NCI-H1930 (cell line): ENCODE results near the gene MPG.

Source experiments
- DNase-seq, 2 experiments: peaks; one replicate each; lab custom pipeline; 2025; lab: John Stamatoyannopoulos, UW

Gene MPG

DNA sequence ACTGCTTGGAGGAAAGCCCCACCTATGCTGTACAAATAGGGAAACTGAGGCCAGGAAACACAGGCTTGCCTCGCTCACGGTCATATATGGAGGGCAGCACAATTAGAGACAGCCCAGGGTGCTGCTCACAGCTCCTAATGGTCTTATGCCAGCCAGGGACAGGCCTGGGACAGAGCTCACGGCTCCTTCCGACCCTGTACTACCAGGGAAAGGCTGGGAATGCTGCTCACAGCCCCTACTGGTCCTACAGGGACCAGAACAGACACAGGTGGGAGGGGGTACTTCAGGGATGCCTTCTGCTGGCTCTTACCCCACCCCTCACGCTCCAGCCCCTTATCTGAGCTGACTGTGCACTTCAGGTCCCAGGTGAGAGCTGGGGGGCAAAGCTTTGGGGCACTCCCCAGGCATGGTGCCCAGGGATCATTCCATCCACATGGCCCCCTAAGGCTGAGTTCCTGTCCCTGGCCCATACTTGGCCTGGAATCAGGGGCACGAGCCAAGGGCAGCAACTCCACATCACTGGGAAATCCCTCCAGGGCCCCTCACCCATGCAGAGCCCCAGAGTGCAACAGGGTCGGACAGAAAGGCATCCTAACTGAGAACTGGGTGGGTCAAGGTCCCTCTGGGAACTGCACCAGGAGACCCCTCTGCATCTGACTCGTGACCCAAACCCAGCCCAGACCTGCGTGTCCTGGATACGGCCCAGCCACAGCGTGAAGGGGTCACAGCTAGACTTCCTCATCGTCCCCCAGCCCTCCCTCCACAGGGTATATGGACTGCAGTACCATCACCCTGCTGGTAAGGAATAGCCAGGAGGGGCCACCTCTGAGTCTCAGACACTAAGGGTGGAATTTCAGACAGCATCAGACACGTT, 11.5 kb upstream of the MPG start:
- DNase-seq = no peak

DNA sequence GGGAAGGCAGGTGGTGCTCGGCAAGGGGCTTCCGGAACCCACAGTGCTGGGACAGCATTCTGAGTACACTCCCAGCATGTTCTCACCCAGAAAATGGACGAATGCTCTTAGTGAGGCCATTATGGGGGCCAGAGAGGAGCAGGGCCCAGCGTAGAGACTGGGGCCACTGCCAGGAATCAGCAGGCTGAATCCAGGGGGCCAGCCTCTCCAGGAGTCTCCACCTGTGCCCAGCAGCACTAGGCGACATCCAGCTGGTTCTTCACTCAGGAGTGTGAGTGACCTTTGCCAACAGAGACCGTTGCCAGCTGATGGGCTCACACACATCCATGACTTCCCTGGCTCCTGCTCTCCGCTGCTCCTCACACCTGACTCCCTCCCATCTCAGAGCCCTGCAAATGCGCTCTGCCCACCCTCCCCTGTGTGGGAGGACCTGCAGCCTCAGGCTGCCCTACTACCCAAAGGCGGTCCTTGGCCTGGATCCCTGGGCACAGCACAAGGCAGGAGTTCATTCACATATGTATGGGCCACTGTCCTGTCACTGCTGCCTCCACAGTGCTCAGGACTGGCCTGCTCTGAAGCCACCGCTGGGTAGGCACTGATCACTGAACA, 10.7 kb upstream of the MPG start:
- no peak for DNase-seq

DNA sequence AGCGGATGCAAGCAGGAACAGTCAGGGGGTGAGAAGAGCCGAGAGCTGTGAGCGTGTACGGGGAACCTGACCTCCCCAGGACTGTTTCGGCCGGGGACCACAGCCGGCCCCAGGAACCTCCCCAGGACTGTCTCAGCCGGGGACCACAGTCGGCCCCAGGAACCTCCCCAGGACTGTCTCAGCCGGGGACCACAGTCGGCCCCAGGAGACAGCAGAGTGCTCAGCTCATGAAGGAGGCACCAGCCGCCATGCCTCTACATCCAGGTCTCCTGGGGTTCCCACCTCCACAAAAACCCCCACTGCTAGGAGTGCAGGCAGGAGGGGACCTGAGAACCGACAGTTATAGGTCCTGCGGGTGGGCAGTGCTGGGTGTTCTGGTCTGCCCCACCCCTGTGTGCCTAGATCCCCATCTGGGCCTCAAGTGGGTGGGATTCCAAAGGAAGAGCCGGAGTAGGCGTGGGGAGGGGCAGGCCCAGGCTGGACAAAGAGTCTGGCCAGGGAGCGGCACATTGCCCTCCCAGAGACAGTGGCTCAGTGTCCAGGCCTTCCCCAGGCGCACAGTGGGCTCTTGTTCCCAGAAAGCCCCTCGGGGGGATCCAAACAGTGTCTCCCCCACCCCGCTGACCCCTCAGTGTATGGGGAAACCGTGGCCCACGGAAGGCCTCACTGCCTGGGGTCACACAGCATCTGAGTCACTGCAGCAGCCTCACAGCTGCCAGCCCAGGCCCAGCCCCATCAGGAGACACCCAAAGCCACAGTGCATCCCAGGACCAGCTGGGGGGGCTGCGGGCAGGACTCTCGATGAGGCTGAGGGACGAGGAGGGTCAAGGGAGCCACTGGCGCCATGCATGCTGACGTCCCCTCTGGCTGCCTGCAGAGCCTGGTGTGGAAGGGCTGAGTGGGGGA, 9.9 kb upstream of the MPG start:
- DNase-seq = no peak

DNA sequence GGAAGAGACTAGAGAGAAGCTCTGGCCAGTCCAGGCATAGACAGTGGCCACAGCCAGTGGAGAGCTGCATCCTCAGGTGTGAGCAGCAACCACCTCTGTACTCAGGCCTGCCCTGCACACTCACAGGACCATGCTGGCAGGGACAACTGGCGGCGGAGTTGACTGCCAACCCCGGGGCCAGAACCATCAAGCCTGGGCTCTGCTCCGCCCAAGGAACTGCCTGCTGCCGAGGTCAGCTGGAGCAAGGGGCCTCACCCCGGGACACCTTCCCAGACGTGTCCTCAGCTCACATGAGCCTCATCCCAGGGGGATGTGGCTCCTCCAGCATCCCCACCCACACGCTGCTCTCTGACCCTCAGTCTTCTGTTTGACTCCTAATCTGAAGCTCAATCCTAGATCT, 8.8 kb upstream of the MPG start:
- no peak for DNase-seq

DNA sequence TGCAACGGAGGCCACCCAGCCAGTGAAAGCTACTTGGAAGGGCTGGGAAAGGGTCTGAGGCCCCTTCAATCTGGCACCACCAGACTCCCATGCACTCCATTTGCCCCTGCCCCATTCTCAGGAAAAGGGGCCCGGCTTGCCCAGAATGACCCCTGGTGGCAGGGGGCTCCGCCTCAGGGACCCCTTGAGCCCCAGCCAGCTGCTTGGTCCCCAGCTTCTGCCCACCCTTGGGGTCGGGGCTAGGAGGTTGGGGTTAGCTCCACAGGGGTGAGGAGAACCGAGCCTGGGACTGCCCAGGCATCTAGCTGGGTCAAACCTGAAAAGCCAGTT, 6.8 kb upstream of the MPG start:
- no peak for DNase-seq

DNA sequence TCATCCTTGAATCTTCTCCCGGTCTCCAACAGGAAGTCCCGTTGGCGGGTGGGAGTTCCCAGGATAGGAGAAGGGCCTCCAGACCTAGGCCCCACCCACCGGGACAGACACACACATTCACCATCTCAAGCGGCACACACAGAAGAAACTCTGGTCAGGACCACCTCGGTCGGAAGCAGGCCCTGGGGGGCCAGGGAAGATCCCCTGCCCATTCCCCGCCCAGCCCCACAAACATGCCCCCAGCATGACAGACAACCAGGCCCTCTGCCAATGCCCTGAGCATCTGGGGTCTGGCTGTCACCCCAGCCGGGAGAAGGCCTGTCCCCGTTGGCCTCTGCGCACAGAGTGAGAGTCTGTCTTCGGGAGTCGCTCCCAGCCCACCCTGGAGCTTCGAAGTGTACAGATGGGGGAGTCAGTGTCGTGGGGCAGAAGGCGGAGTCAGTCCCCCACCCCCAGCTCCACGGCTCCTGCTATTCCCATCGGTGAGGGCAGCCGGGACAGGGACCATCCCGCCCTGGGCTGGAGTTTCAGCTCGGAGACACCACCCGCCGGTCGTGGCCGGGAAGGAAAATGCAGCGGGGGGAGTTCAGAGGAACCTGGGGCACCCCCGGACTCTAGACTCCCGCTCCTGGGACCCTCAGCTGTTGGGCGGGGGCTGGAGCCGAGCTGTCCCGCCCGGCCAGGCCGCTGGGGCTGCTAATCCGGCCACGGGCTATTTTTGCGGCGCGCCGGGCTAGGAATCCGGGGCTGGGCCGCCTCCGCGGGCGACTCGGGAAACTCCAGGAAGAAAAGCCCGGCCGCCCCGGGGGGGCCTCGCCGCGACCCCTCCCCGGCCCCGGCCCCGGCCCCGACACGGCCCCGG, 6.3 kb upstream of the MPG start:
- no peak for DNase-seq

DNA sequence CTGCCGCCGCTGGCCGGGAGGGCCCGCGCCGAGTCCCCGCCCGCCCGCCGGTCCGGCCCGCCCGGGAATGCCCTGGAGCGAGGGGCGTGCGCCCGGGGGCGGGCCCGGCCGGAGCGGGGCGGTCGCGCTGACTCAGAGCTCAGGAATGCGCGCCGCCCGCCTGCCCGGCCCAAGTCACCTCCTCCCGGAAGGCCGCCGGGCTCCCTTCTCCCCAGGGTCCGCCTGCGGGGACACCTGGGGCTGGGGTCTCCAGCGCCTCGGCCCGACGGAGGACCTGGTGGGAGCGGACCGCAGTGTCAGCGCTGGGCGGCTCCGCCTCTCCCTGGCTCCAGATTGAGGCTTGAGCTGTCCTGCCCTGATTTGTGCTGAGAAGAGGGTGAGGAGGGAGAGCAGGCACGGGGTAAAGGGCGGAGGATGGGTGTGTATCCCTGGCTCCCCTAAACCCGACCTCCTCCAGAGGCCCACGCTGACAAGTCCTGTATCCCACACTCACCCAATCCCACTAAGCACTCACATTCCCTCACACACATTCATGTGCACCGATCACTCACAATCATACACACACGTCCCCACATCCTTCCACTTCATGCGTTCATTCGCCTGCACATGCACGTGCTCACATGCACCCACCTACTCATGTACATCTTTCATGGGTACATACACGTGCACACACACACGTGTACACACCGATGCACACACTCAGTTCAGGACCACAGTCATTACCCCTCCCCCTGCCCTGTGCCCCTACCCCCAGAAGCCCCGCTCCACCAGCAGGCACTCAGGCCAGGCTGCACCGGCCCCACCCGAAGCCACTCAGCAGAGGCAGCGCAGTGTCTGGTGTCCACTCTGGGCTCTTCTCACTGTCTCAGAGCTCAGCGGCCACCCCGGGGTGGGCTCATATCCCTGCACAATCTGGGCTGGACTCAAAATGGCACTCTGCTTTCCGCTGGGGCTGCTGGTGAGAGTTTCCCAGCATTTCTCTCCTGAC, 5.2 kb upstream of the MPG start, which contains the start of gene RHBDF1:
Gene RHBDF1, minus strand, starts transcription at position 71 of the 988 bp plus-strand sequence. CDS start 7,616 bp downstream, outside the sequence.
- no peak for DNase-seq

DNA sequence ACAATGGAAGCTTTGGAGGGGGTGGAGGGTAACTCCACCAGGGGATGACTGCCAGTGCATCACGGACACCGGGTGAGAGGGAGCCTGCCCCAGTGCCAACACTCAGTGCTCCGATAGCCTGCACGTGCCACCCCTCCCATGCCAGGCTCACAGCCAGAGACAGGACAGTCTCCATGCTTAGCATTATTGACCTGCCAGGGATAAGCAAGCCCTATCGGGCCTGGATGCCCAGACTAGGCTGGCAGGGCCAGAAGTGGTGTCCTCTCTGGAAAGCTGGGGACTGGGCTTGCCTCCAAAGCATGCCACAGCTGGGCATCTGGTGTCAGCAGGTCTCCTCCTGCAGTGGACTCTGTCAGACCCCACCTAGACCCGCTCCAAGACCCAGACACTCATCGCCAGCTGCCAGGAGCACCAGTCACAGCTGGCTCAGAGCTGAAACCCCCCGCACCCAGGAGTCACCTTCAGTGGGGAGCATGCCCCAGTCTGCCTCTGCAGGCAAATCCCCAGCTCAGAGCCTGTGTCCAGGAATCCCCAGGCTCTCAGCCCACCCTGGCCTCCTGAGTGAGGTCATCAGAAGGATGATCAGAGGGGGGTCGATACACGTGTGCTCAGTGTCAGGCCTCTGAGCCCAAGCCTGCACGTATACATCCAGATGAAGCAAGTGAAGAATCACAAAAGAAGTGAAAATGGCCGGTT, 3.8 kb upstream of the MPG start:
- DNase-seq = no peak

DNA sequence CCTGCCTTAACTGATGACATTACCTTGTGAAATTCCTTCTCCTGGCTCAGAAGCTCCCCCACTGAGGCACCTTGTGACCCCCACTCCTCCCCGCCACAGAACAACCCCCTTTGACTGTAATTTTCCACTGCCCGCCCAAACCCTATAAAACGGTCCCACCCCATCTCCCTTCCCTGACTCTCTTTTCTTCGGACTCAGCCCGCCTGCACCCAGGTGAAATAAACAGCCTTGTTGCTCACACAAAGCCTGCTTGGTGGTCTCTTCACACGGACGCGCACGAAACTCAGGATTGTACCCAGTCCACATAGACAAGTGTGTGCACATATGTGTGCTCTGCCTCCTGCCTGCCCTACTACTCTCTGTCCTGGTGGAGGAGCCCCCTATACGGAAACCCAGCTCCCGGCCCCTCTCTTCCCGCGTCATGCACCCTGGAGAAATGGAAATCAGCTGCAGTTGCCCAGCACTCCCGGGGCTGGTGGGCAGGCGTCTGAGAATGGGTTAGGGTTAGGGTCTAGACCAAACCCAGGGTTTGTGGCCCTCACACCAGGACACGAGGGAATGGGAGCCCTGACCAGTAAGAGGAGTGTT, 3.2 kb upstream of the MPG start:
- DNase-seq = no peak

DNA sequence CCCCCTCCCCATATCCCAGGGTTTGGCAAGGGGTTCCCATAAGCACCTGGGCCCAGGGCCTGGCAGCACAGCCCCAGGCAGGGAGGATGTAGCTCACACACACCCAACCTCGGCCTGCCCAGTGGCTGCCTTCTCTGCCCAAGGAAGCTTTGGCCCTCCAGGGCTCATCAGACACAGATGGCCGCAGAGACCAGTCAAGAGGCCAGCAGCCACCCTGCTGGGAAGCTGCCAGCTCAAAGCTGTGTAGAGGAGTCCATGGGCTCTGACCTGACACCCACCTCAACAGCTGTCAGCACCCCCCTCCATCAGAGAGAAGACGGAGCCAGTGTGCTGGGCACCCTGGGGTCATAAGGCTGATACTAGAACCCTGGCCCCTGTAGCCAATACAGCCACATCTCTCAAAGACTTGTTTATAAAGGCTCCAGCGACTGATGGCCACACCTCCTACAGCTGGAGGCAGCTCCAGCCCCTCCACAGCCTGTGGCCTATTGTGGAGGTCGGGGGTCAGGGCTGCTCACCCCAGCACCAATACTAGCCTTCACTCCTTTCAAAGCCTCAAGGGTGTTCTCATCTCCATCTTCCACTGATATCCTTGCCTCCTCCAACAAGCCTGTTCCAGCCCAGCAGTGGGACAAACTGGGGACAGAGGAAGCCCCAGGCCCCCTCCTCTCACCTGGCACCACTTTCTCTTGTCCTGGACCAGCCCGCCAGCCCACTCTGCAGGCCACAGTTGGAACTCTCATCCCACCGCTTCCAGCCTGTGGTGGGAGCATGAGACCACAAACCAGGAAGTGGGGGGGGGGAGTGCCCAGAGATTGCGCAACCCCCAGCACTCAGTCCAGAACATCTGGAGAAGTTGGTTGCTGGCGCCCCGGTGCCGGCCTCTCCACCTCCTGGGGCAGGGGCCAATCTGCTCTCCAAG, 2.2 kb upstream of the MPG start:
- no peak for DNase-seq

DNA sequence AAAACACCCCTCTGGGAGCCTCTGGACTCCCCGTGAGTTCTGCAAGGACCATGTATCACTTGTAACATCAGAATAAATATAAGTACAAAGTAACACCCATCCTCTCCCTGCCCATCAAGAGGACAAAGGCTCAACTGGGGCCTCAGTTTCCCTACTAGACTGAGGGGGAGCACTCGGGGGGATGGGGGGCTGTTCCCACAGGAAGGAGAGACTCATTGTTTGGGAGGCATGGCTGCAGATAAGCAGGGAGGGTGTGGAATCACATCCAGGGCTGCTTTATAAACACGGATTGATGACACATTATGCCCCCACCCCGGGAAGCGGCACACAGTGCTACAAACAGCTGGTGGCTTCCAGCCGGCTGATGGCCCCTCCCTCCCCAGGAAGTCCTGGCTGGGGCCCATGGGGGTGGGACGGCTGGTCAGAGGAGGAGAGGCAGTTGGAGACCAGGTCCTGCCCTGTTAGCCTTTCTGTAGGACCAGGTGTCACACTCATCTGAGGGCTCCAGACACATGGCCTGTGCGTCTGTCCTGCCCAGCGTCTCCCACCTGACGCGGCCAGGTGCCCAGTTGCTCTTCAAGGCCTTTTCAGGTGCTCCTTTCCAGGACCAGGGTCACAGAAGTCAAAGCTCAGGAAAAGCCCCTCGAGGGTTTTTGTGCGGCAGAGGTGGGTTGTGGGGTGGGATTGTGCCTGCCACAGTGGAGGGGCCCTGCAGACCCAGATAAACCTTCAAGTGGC, 1.3 kb upstream of the MPG start:
- DNase-seq = no peak

DNA sequence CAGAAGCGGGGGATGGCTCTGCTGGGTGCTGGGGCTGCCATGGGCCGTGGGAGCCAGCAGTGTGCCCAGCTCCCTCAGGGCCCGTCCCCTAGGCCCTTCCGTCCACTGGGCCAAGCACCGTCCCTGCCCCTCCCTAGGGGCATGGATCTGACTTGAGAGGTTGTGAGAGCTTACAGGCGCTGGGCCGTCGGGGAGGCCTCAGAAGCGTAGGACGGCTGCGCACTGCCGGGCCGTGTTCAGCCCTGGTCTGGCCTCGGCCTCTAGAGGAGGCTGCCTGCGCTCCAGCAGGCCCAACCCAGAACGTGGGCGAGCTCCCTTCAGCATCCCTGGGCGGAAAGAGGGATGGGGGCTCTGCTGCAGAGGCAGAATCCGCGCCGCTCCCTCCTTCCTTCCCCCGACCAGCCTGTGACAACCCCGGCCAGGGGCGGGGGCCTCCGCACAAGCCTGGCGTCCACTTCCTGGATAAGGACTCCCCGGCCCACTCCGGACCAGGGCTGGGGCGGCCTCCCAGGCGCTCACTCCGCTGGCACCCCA, 685 bp upstream of the MPG start:
- DNase-seq = no peak

DNA sequence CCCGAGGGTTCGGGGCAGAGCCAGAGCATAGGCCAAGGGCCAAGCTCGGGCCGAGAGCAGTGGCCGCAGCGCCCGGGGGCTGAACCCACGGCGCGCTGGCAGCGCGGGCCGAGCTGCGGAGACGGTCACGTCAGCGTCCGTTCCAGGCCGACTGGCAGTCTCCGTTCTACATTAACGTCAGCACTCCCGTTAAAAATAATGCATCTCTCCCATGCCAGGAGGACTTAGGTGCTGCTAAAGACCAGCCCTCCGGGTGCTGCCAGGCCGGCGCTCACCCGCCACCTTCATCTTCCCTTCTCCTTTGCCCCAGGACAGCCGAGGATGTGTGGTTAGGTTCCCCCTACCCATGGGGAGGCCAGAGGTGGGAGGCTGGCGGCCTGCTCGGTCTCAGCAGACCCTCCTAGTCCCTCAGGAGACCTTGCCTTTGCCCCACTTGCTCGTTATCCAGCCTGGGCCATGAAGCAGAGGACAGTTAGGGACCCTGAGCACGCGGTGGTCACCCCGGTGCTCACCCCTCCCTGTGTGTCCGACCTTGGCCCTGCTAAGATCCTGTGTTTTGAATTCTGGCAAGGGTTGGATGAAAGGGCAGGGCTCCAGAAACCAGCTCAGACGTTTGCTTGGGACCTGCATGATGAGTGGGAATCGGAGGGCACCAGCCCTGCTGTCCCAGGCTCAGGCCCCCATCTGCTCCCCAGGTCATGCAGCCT, 572 bp downstream of the MPG start:
- no peak for DNase-seq

DNA sequence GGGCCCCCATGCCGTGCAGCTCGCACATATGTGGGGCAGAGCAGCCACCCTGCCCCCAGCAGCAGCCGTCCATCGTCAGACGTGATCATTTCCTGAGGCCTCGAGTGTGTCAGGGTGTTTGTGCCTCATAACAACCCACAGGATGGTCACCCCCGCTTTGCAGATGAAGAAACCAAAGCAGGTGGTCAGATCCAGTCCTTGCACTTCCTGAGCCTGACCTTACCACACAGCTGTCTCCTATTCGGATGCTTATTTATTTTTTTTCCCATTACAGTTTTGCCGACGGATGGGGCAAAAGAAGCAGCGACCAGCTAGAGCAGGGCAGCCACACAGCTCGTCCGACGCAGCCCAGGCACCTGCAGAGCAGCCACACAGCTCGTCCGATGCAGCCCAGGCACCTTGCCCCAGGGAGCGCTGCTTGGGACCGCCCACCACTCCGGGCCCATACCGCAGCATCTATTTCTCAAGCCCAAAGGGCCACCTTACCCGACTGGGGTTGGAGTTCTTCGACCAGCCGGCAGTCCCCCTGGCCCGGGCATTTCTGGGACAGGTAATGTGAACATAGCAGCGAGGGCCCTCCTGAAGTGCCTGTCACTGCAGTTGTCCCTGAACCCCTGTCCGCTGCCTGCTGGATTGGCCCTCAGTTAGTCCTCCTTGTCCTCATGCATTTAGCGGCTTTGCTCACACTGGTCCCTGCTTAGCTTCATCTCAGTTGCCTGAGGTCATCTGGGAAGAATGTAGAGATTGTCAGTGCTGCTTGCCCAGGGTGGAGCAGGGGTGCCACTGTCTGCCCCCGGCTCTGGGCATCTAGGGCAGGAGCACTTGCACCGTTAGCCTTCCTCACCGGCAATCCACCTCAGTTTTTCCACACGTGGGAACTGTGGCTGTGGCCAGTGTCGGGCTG, 1.4 kb downstream of the MPG start:
- DNase-seq = no peak

DNA sequence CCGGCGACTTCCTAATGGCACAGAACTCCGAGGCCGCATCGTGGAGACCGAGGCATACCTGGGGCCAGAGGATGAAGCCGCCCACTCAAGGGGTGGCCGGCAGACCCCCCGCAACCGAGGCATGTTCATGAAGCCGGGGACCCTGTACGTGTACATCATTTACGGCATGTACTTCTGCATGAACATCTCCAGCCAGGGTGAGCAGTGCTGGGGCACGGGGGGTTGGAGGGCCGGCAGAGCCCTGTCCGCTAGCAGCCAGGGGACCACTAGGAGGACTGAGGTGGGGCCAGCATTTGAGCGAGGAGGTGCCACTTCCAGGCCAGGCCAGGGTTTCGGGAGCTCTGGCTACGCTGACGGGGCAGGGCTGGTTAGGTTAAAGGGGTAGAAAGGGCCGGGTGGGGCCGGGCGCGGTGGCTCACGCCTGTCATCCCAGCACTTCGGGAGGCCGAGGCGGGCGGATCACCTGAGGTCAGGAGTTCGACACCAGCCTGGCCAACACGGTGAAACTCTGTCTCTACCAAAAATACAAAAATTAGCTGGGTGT, 5.1 kb downstream of the MPG start:
- DNase-seq = no peak
